Kidney epithelial cell (primary cell): Measurements from ENCODE around the gene CCDC17. TPM values are rescaled to one million over a fixed set of nuclear protein-coding genes. Genes with fewer than 3 reads are reported as not detected.
"Not testable (repeated sequence)": the region's sequence is repeated elsewhere in the genome, so short reads cannot be mapped to it uniquely, and the experiment has no call there.

Source experiments
- DNase-seq: peaks from one replicate; pipeline ENCODE4 v3.0.0-alpha.2; 2010; ENCODE audit warnings: low read depth
- H3K27me3 ChIP-seq: 2 replicates; pipeline ENCODE4 v1.6.0; 2011; ENCODE audit warnings: low read length; ENCODE audit not compliant: control insufficient read depth, insufficient read depth
- H3K36me3 ChIP-seq: 2 replicates; pipeline ENCODE4 v1.5.1; 2011; ENCODE audit warnings: low read length; ENCODE audit not compliant: control insufficient read depth, insufficient read depth
- H3K4me3 ChIP-seq: 2 replicates; pipeline ENCODE4 v1.5.1; 2011; ENCODE audit warnings: low read depth, mild to moderate bottlenecking, control low read depth, low read length
- total RNA-seq: library from RNA; depleted of rRNA; stranded (reverse); fragments of >200 nt; gene quantifications from 2 replicates; pipeline ENCODE4 v1.2.3, GENCODE V29; 2015
- TF ChIP-seq, protein P1 (sequence below): IDR thresholded peaks from 2 replicates; pipeline ENCODE4 v1.5.1; 2011; ENCODE audit warnings: mild to moderate bottlenecking, moderate library complexity, low read length, control low read depth, inconsistent platforms; ENCODE audit not compliant: insufficient read depth, poor library complexity, severe bottlenecking

The CCDC17 gene
- total RNA-seq, 1 donor from 2014 or later = 0.33 TPM

DNA sequence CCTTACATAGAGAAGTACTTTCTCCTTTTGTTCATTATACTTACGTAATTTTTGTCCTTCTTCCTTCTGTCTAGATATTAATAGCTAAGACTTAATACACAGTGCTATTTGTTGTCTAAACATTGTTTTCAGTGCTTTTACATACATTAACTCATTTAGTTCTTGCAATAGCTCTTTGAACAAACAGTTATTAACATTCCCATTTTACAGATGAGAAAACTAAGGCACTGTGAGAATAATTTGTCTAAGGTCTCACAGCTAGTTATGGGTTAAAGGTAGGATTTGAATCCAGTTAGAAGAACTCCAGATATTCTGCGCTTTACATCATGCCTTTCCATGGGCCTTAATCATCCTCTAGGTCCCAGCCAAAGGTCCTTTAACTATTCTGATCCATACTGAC is 19.6 kb downstream of the CCDC17 start:
- no peak for DNase-seq
- no peak overlapping the region for H3K4me3 ChIP-seq
- TF ChIP-seq, protein P1, sequence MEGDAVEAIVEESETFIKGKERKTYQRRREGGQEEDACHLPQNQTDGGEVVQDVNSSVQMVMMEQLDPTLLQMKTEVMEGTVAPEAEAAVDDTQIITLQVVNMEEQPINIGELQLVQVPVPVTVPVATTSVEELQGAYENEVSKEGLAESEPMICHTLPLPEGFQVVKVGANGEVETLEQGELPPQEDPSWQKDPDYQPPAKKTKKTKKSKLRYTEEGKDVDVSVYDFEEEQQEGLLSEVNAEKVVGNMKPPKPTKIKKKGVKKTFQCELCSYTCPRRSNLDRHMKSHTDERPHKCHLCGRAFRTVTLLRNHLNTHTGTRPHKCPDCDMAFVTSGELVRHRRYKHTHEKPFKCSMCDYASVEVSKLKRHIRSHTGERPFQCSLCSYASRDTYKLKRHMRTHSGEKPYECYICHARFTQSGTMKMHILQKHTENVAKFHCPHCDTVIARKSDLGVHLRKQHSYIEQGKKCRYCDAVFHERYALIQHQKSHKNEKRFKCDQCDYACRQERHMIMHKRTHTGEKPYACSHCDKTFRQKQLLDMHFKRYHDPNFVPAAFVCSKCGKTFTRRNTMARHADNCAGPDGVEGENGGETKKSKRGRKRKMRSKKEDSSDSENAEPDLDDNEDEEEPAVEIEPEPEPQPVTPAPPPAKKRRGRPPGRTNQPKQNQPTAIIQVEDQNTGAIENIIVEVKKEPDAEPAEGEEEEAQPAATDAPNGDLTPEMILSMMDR = no peak
- H3K36me3 ChIP-seq = peaks cover 2% of the 10 kb centered on the region
- H3K27me3 ChIP-seq = no peaks in the 10 kb centered on the region

DNA sequence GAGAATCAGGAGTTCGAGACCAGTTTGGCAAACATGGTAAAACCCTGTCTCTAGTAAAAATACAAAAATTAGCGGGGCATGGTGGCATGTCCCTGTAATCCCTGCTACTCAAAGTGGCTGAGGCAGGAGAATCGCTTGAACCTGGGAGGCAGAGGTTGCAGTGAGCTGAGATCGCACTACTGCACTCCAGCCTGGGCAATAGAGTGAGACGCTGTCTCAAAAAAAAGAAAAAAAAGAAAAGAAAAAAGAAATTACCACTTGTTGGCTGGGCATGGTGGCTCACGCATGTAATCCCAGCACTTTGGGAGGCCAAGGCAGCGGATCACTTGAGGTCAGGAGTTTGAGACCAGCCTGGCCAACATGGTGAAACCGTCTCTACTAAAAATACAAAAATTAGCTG is 27.1 kb downstream of the CCDC17 start:
- H3K4me3 ChIP-seq, DNase-seq, H3K36me3 ChIP-seq, H3K27me3 ChIP-seq: not testable (repeated sequence)

DNA sequence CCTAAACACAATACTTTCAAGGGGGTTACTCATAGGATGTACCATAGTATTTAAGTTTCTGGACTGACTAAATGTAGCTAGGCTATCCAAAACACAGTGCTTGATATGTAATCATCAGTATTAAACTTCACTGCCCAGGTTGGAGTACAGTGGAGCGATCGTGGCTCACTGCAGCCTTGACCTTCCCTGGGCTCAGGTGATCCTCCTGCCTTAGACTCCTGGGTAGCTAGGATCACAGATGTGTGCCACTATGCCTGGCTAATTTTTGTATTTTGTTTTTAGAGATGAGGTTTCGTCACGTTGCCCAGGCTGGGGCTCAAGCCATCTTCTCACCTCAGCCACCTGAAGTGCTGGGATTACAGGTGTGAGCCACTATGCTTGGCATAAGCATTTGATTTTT is 29.4 kb downstream of the CCDC17 start:
- TF ChIP-seq, protein P1 = no peak
- no peaks in the 10 kb centered on the region for H3K36me3 ChIP-seq
- no peak for DNase-seq
- H3K4me3 ChIP-seq = no peak overlapping the region
- H3K27me3 ChIP-seq = no peaks in the 10 kb centered on the region

DNA sequence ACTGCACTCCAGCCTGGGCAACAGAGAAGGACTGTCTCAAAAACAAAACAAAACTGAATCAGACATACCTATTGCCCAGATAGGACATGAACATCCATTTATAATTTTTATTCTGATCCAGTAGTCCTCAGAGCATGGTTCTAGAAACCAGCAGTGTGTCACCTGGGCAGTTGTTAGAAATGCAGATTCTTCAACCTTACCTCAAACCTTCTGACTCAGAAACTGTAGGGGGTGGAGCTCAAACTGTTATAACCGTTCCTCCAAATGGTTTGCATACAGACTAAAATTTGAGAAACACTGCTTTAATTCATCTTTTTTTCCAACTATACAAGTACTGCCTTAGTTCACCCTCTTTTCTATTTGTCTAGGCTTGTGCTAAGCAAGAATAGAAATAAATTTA is 34.0 kb downstream of the CCDC17 start:
- Histone ChIP-seq H3K27me3 (no peaks in the 10 kb centered on the region), H3K36me3 (no peaks in the 10 kb centered on the region), H3K4me3 (no peak overlapping the region)
- DNase-seq = no peak
- TF ChIP-seq, protein P1 = no peak

DNA sequence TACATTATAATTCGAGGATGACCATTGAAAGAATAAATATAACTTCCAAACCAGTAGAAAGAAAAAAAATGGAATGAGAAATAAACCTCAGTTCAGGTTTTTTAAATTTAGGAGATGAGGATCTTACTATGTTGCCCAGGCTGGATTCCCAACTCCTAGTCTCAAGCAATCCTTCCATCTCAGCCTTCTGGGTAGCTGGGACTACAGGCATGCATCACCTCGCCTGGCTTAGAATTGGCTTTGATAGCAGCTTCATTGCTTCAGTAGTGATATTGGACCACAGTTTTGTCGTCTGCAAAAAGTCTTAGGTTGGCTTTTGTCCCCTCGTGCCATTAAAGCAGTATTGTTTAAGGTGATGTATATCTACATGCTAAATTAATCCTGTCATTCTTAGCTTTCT is 37.1 kb downstream of the CCDC17 start:
- no peak overlapping the region for H3K4me3 ChIP-seq
- H3K36me3 ChIP-seq = no peaks in the 10 kb centered on the region
- DNase-seq = no peak
- TF ChIP-seq, protein P1 = no peak
- H3K27me3 ChIP-seq = no peaks in the 10 kb centered on the region

DNA sequence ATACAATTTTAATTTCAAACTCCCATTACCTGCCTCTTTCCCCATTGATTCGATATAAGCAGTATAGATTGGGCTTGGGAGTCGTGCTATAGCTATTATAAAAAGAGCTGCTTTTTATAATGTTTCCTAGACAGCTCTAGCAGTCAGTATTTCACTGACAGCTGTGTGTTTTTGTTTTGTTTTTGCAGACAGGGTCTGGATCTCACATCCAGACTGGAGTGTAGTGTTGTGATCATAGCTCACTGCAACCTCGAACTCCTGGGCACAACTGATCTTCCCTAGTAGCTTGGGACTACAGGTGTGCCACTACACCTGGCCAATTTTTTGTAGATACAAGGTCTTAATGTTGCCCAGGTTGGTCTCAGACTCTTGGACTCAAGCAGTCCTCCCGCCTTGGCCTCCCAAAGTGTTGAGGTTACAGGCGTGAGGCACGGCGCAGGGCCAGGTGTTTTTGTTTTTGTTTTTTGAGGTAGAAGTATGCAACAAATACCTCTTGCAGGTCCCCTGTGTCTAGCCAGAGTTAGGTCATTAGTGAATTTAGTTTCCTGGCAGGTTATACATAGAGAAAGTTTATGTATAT is 38.3 kb downstream of the CCDC17 start:
- peak overlapping the region; percentile 78 for H3K4me3 ChIP-seq
- no peak for DNase-seq
- H3K36me3 ChIP-seq = no peaks in the 10 kb centered on the region
- TF ChIP-seq, protein P1 = no peak
- no peaks in the 10 kb centered on the region for H3K27me3 ChIP-seq
